HEK293 (cell line): ENCODE data around the gene DOCK8.

Experiments used
- CTCF ChIA-PET: fragments of 350-600 bp; formaldehyde crosslinking; extraction: SDS; loops from one replicate; lab custom pipeline; 2021; ENCODE audit warnings: antibody characterized with exemption; lab: Yijun Ruan, JAX
- POLR2A ChIA-PET: fragments of 300-600 bp; formaldehyde crosslinking; extraction: SDS; loops from one replicate; lab custom pipeline; 2020; ENCODE audit warnings: antibody characterized with exemption, inconsistent platforms; lab: Yijun Ruan, JAX
- H3K27ac ChIP-seq: fragments of 200-500 bp; sonication (Bioruptor generic); 2 replicates; pipeline ENCODE4 v1.5.1; 2014; ENCODE audit warnings: low read depth, low read length, control low read depth, inconsistent platforms; ENCODE audit errors: extremely low read depth
- H3K36me3 ChIP-seq, 2 experiments: fragments of 200-500 bp in 1 of 2; sonication (Bioruptor generic) in 1 of 2; 1 replicate in 1 of 2; 2 replicates in 1 of 2; pipeline ENCODE4 v1.5.1; 2014 to 2017; ENCODE audit warnings: inconsistent platforms in 2 of 2, low read length in 2 of 2; ENCODE audit not compliant: control insufficient read depth in 2 of 2, insufficient read depth in 1 of 2
- H3K4me1 ChIP-seq: fragments of 200-500 bp; sonication (Bioruptor generic); 2 replicates; pipeline ENCODE4 v1.5.1; 2014; ENCODE audit warnings: mild to moderate bottlenecking, low read length, inconsistent platforms; ENCODE audit not compliant: control insufficient read depth, insufficient read depth
- H3K4me3 ChIP-seq: 2 replicates; pipeline ENCODE4 v1.5.1; 2011; ENCODE audit warnings: low read depth, mild to moderate bottlenecking, control low read depth, low read length, moderate library complexity
- H3K9me3 ChIP-seq: fragments of 200-500 bp; sonication (Bioruptor generic); 2 replicates; pipeline ENCODE4 v1.5.1; 2014; ENCODE audit warnings: low read depth, low read length, inconsistent platforms; ENCODE audit not compliant: control insufficient read depth, insufficient read depth
- GLIS2 ChIP-seq: fragments of 450-650 bp; formaldehyde crosslinking; IDR thresholded peaks from 2 replicates; pipeline ENCODE4 v1.5.1; 2016; ENCODE audit warnings: missing biosample characterization, missing genetic modification characterization
- PRDM1 ChIP-seq: fragments of 450-650 bp; formaldehyde crosslinking; IDR thresholded peaks from 2 replicates; pipeline ENCODE4; 2016; ENCODE audit warnings: missing biosample characterization, missing genetic modification characterization
- SCRT2 ChIP-seq: fragments of 450-650 bp; formaldehyde crosslinking; IDR thresholded peaks from 2 replicates; pipeline ENCODE4 v1.5.1; 2016; ENCODE audit warnings: missing biosample characterization, missing genetic modification characterization
- SP7 ChIP-seq: fragments of 450-650 bp; formaldehyde crosslinking; IDR thresholded peaks from 2 replicates; pipeline ENCODE4 v1.5.1; 2016; ENCODE audit warnings: missing biosample characterization, missing genetic modification characterization
- ZBTB17 ChIP-seq: fragments of 450-650 bp; formaldehyde crosslinking; IDR thresholded peaks from 2 replicates; pipeline ENCODE4 v1.5.1; 2016; ENCODE audit warnings: missing biosample characterization, missing genetic modification characterization
- ZBTB8A ChIP-seq: fragments of 450-650 bp; formaldehyde crosslinking; IDR thresholded peaks from 2 replicates; pipeline ENCODE4 v1.5.1; 2016; ENCODE audit warnings: missing biosample characterization, missing genetic modification characterization
- ZNF114 ChIP-seq: fragments of 450-650 bp; formaldehyde crosslinking; IDR thresholded peaks from 2 replicates; pipeline ENCODE4 v1.5.0; 2017; ENCODE audit warnings: missing biosample characterization, missing genetic modification characterization
- ZNF138 ChIP-seq: fragments of 450-650 bp; formaldehyde crosslinking; IDR thresholded peaks from 2 replicates; pipeline ENCODE4 v1.5.1; 2016; ENCODE audit warnings: missing biosample characterization, missing genetic modification characterization, borderline replicate concordance
- ZNF169 ChIP-seq: fragments of 450-650 bp; formaldehyde crosslinking; IDR thresholded peaks from 2 replicates; pipeline ENCODE4 v1.5.1; 2016; ENCODE audit warnings: missing biosample characterization, missing genetic modification characterization
- ZNF2 ChIP-seq: fragments of 450-650 bp; formaldehyde crosslinking; IDR thresholded peaks from 2 replicates; pipeline ENCODE4 v1.5.1; 2016; ENCODE audit warnings: missing biosample characterization, missing genetic modification characterization
- ZNF335 ChIP-seq: fragments of 450-650 bp; formaldehyde crosslinking; conservative IDR thresholded peaks from 2 replicates; pipeline ENCODE4 v1.5.1; 2016; ENCODE audit warnings: missing biosample characterization, missing genetic modification characterization
- ZNF37A ChIP-seq: fragments of 450-650 bp; IDR thresholded peaks from 2 replicates; pipeline ENCODE4 v1.5.1; 2018; ENCODE audit warnings: missing biosample characterization, missing genetic modification characterization
- ZNF423 ChIP-seq: fragments of 450-650 bp; formaldehyde crosslinking; IDR thresholded peaks from 2 replicates; pipeline ENCODE4 v1.5.1; 2016; ENCODE audit warnings: missing biosample characterization, missing genetic modification characterization
- ZNF501 ChIP-seq: fragments of 450-650 bp; formaldehyde crosslinking; IDR thresholded peaks from 2 replicates; pipeline ENCODE4 v1.5.1; 2016; ENCODE audit warnings: missing biosample characterization, missing genetic modification characterization
- ZNF560 ChIP-seq: fragments of 450-650 bp; formaldehyde crosslinking; IDR thresholded peaks from 2 replicates; pipeline ENCODE4 v1.5.1; 2017; ENCODE audit warnings: missing biosample characterization, missing genetic modification characterization, borderline replicate concordance
- ZNF561 ChIP-seq: fragments of 450-650 bp; IDR thresholded peaks from 2 replicates; pipeline ENCODE4 v1.5.1; 2018; ENCODE audit warnings: missing biosample characterization, missing genetic modification characterization, borderline replicate concordance
- ZNF660 ChIP-seq: fragments of 450-650 bp; IDR thresholded peaks from 2 replicates; pipeline ENCODE4 v1.5.1; 2018; ENCODE audit warnings: missing biosample characterization, mild to moderate bottlenecking, missing genetic modification characterization
- ZNF777 ChIP-seq: fragments of 450-650 bp; formaldehyde crosslinking; IDR thresholded peaks from 2 replicates; pipeline ENCODE4 v1.5.1; 2017; ENCODE audit warnings: missing biosample characterization, missing genetic modification characterization, borderline replicate concordance
- TF ChIP-seq, protein P1 (sequence below): fragments of 450-650 bp; formaldehyde crosslinking; IDR thresholded peaks from 2 replicates; pipeline ENCODE4 v1.5.1; 2017; ENCODE audit warnings: missing biosample characterization, mild to moderate bottlenecking, missing genetic modification characterization, moderate library complexity
- TF ChIP-seq, protein P2 (sequence below): fragments of 450-650 bp; formaldehyde crosslinking; optimal IDR thresholded peaks from 2 replicates; pipeline ENCODE3; 2016; ENCODE audit warnings: missing biosample characterization, mild to moderate bottlenecking, missing genetic modification characterization
- TF ChIP-seq, protein P3 (sequence below): fragments of 450-650 bp; formaldehyde crosslinking; IDR thresholded peaks from 2 replicates; pipeline ENCODE4 v1.5.1; 2016; ENCODE audit warnings: missing biosample characterization, missing genetic modification characterization
- TF ChIP-seq, protein P4 (sequence below): fragments of 450-650 bp; formaldehyde crosslinking; IDR thresholded peaks from 2 replicates; pipeline ENCODE4 v1.5.1; 2016; ENCODE audit warnings: missing biosample characterization, missing genetic modification characterization
- TF ChIP-seq, protein P5 (sequence below): fragments of 450-650 bp; formaldehyde crosslinking; IDR thresholded peaks from 2 replicates; pipeline ENCODE4 v1.5.1; 2017; ENCODE audit warnings: missing biosample characterization, missing genetic modification characterization

Gene DOCK8

DNA sequence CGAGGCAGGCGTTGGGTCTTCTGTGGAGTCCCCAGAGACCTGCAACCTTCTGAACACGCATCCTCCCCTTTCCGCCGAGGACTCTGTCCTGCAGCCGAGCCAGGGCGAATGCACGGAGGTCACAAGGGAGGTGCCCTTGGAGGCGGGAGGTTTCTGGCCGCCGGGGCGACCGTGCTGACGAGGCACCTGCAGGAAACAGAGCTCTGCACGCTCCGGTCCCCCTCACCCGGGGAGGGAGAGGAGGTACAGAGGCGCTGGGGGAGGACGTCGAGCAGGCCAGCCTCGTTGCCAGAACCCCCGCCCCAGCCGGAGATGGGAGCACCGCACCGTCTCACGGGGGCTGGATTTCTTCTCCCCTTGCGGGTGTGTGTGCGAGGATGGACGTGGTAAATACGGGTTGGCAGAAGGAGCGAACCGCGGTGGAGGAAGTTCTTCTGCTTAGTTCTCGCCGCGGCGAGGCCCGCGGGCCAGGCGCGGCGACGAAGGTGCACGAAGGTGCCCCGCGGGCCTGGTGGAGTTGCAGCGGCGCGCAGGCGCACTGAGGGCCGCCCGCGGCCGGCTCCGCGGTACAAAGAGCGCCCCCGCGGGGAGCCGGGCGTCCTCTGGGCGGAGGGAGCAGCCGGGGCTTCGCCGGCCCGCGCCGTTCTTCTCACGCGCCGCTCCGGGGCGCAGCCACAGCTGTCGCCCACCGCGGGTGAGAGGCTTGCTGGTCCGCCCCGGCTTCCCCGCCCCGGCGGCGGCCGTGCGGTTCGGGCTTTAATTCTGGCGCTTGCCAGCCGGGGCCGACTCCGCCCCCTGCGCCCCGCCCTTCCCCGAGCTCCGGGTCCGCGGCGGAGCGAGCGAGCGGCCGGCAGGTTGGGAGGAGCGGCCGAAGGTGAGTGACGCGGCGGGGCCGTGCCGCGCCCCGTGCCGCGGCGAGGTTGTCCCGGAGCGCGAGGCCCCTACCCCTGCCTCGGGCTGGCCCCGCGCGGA lies 289.5 kb downstream of the DOCK8 start, which contains the start of gene KANK1:
TSS of gene KANK1 (plus strand) at position 815 of the 972 bp plus-strand sequence.
- Histone ChIP-seq H3K27ac (peak within 1 kb of the TSS; percentile 79; the same call in 1 of the 2 replicates), H3K4me3 (peak within 1 kb of the TSS; percentile 54), H3K36me3 (no peaks in the 10 kb centered on the region), H3K4me1 (peaks cover 4% of the 10 kb centered on the region; the same call in 1 of the 2 replicates), H3K9me3 (no peaks in the 10 kb centered on the region)
- POLR2A ChIA-PET, result no interaction called here
- CTCF ChIA-PET, result interaction anchor here (0.5 to 1.5 kb wide), 4 partner anchors 9 to 68 kb away, joined by 3 to 5 read pairs (median 3); no protein-coding TSS in a partner anchor
- TF ChIP-seq ZNF138 (tag by site-specific recombination), result no peak
- no peak for TF ChIP-seq ZNF114 (tag by site-specific recombination)
- TF ChIP-seq, protein P1, sequence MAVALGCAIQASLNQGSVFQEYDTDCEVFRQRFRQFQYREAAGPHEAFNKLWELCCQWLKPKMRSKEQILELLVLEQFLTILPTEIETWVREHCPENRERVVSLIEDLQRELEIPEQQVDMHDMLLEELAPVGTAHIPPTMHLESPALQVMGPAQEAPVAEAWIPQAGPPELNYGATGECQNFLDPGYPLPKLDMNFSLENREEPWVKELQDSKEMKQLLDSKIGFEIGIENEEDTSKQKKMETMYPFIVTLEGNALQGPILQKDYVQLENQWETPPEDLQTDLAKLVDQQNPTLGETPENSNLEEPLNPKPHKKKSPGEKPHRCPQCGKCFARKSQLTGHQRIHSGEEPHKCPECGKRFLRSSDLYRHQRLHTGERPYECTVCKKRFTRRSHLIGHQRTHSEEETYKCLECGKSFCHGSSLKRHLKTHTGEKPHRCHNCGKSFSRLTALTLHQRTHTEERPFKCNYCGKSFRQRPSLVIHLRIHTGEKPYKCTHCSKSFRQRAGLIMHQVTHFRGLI, result peak; percentile 73
- TF ChIP-seq ZNF37A (tag by site-specific recombination), result peak; percentile 98
- TF ChIP-seq ZNF2 (tag by site-specific recombination), result 0 out of 2 replicates have a peak, but pooled peaks have one; percentile 58
- no peak for TF ChIP-seq ZNF423 (tag by site-specific recombination)
- TF ChIP-seq SP7, result 0 out of 2 replicates have a peak, but pooled peaks have one; percentile 15
- 0 out of 2 replicates have a peak, but pooled peaks have one; percentile 17 for TF ChIP-seq ZBTB17 (tag by site-specific recombination)
- no peak for TF ChIP-seq PRDM1 (tag by site-specific recombination)
- TF ChIP-seq, protein P2, sequence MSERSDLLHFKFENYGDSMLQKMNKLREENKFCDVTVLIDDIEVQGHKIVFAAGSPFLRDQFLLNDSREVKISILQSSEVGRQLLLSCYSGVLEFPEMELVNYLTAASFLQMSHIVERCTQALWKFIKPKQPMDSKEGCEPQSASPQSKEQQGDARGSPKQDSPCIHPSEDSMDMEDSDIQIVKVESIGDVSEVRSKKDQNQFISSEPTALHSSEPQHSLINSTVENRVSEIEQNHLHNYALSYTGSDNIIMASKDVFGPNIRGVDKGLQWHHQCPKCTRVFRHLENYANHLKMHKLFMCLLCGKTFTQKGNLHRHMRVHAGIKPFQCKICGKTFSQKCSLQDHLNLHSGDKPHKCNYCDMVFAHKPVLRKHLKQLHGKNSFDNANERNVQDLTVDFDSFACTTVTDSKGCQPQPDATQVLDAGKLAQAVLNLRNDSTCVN (tag by site-specific recombination), result peak; percentile 58
- TF ChIP-seq ZNF560 (tag by site-specific recombination), result no peak
- peak; percentile 41; the same call in 1 of the 2 replicates for TF ChIP-seq ZBTB8A (tag by site-specific recombination)
- TF ChIP-seq ZNF335 (tag by site-specific recombination), result peak; percentile 85
- TF ChIP-seq, protein P3, sequence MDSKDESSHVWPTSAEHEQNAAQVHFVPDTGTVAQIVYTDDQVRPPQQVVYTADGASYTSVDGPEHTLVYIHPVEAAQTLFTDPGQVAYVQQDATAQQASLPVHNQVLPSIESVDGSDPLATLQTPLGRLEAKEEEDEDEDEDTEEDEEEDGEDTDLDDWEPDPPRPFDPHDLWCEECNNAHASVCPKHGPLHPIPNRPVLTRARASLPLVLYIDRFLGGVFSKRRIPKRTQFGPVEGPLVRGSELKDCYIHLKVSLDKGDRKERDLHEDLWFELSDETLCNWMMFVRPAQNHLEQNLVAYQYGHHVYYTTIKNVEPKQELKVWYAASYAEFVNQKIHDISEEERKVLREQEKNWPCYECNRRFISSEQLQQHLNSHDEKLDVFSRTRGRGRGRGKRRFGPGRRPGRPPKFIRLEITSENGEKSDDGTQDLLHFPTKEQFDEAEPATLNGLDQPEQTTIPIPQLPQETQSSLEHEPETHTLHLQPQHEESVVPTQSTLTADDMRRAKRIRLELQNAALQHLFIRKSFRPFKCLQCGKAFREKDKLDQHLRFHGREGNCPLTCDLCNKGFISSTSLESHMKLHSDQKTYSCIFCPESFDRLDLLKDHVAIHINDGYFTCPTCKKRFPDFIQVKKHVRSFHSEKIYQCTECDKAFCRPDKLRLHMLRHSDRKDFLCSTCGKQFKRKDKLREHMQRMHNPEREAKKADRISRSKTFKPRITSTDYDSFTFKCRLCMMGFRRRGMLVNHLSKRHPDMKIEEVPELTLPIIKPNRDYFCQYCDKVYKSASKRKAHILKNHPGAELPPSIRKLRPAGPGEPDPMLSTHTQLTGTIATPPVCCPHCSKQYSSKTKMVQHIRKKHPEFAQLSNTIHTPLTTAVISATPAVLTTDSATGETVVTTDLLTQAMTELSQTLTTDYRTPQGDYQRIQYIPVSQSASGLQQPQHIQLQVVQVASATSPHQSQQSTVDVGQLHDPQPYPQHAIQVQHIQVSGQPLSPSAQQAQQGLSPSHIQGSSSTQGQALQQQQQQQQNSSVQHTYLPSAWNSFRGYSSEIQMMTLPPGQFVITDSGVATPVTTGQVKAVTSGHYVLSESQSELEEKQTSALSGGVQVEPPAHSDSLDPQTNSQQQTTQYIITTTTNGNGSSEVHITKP (tag by site-specific recombination), result peak; percentile 77
- TF ChIP-seq, protein P4, sequence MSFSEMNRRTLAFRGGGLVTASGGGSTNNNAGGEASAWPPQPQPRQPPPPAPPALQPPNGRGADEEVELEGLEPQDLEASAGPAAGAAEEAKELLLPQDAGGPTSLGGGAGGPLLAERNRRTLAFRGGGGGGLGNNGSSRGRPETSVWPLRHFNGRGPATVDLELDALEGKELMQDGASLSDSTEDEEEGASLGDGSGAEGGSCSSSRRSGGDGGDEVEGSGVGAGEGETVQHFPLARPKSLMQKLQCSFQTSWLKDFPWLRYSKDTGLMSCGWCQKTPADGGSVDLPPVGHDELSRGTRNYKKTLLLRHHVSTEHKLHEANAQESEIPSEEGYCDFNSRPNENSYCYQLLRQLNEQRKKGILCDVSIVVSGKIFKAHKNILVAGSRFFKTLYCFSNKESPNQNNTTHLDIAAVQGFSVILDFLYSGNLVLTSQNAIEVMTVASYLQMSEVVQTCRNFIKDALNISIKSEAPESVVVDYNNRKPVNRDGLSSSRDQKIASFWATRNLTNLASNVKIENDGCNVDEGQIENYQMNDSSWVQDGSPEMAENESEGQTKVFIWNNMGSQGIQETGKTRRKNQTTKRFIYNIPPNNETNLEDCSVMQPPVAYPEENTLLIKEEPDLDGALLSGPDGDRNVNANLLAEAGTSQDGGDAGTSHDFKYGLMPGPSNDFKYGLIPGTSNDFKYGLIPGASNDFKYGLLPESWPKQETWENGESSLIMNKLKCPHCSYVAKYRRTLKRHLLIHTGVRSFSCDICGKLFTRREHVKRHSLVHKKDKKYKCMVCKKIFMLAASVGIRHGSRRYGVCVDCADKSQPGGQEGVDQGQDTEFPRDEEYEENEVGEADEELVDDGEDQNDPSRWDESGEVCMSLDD, result no peak
- TF ChIP-seq GLIS2 (tag by site-specific recombination), result no peak
- peak; percentile 38; the same call in 1 of the 2 replicates for TF ChIP-seq ZNF501 (tag by site-specific recombination)
- peak; percentile 81; the same call in 1 of the 2 replicates for TF ChIP-seq ZNF777 (tag by site-specific recombination)
- TF ChIP-seq SCRT2 (tag by site-specific recombination), result no peak
- TF ChIP-seq, protein P5, sequence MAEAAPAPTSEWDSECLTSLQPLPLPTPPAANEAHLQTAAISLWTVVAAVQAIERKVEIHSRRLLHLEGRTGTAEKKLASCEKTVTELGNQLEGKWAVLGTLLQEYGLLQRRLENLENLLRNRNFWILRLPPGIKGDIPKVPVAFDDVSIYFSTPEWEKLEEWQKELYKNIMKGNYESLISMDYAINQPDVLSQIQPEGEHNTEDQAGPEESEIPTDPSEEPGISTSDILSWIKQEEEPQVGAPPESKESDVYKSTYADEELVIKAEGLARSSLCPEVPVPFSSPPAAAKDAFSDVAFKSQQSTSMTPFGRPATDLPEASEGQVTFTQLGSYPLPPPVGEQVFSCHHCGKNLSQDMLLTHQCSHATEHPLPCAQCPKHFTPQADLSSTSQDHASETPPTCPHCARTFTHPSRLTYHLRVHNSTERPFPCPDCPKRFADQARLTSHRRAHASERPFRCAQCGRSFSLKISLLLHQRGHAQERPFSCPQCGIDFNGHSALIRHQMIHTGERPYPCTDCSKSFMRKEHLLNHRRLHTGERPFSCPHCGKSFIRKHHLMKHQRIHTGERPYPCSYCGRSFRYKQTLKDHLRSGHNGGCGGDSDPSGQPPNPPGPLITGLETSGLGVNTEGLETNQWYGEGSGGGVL (tag by site-specific recombination), result peak; percentile 67; the same call in 1 of the 2 replicates
- peak; percentile 30; the same call in 1 of the 2 replicates for TF ChIP-seq ZNF561
- TF ChIP-seq ZNF169 (tag by site-specific recombination), result no peak
- TF ChIP-seq ZNF660 (tag by site-specific recombination), result 0 out of 2 replicates have a peak, but pooled peaks have one; percentile 22
